22Rv1 (cell line): Measurements from ENCODE around the gene CDKL1.

Experiments
- ZFX ChIP-seq: fragments of 450-650 bp; IDR thresholded peaks from 2 replicates; pipeline ENCODE4 v1.6.1; 2017; ENCODE audit warnings: antibody characterized with exemption, borderline replicate concordance
- TF ChIP-seq, protein P1 (sequence below): fragments of 450-650 bp; IDR thresholded peaks from 2 replicates; pipeline ENCODE4 v1.5.1; 2017; ENCODE audit warnings: mild to moderate bottlenecking

DNA sequence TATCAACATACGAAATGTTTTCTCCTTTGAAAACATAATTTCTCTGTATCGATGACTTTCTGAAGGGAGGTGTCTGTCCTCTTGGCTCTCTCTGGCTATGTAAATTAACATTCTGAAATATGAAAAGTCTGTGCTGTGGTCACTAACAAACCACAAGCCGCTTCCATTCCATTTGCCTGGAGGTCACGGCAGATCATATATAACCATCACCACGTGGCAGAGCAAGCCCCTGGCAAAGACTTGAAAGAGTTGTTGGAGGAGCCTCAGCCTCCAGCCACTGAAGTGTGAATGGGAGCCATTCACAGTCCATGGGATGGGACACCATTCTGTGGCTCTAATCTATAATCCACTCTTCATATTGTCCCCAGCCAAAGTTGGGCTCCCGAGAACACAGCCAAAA is 39.6 kb downstream of the CDKL1 start:
- TF ChIP-seq, protein P1, sequence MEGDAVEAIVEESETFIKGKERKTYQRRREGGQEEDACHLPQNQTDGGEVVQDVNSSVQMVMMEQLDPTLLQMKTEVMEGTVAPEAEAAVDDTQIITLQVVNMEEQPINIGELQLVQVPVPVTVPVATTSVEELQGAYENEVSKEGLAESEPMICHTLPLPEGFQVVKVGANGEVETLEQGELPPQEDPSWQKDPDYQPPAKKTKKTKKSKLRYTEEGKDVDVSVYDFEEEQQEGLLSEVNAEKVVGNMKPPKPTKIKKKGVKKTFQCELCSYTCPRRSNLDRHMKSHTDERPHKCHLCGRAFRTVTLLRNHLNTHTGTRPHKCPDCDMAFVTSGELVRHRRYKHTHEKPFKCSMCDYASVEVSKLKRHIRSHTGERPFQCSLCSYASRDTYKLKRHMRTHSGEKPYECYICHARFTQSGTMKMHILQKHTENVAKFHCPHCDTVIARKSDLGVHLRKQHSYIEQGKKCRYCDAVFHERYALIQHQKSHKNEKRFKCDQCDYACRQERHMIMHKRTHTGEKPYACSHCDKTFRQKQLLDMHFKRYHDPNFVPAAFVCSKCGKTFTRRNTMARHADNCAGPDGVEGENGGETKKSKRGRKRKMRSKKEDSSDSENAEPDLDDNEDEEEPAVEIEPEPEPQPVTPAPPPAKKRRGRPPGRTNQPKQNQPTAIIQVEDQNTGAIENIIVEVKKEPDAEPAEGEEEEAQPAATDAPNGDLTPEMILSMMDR, result no peak
- TF ChIP-seq ZFX, result no peak
